ENCODE data around the gene GABBR2.
A peak's percentile ranks its signal among the peaks of the same experiment; 100 is the strongest.

The GABBR2 gene

GRCh38 chr9:98318834-98319478 lies 389.8 kb downstream of the GABBR2 start:
- peak; percentile 32 for DNase-seq (ENCODE audit: low spot score)

- no peak for DNase-seq (ENCODE audit: low spot score)
These were observed 390.5 kb downstream of the GABBR2 start for GRCh38 chr9:98318041-98318790.

GRCh38 chr9:98317134-98317857 lies 391.4 kb downstream of the GABBR2 start:
- DNase-seq (ENCODE audit: low spot score): no peak

- no peak for DNase-seq (ENCODE audit: low spot score)
These were observed 392.1 kb downstream of the GABBR2 start for GRCh38 chr9:98316445-98317133.

- peak; percentile 88 for DNase-seq (ENCODE audit: low spot score)
These were observed 393.1 kb downstream of the GABBR2 start for GRCh38 chr9:98315551-98316060.

- no peak for DNase-seq (ENCODE audit: low spot score)
These were observed 393.7 kb downstream of the GABBR2 start for GRCh38 chr9:98315067-98315453.

GRCh38 chr9:98314381-98315066 lies 394.2 kb downstream of the GABBR2 start:
- DNase-seq (ENCODE audit: low spot score): peak; percentile 22

- no peak for DNase-seq (ENCODE audit: low spot score)
These were observed 396.4 kb downstream of the GABBR2 start for GRCh38 chr9:98312365-98312764.

- no peak for DNase-seq (ENCODE audit: low spot score)
These were observed 397.2 kb downstream of the GABBR2 start for GRCh38 chr9:98311541-98311940.

- DNase-seq (ENCODE audit: low spot score): peak; percentile 25
These were observed 397.9 kb downstream of the GABBR2 start for GRCh38 chr9:98310752-98311392.

GRCh38 chr9:98306384-98307145 lies 402.2 kb downstream of the GABBR2 start:
- no peak for DNase-seq (ENCODE audit: low spot score)

- DNase-seq (ENCODE audit: low spot score): no peak
These were observed 404.4 kb downstream of the GABBR2 start for GRCh38 chr9:98304381-98304780.

GRCh38 chr9:98303633-98304125 lies 405.1 kb downstream of the GABBR2 start:
- DNase-seq (ENCODE audit: low spot score): no peak

- DNase-seq (ENCODE audit: low spot score): no peak
These were observed 405.6 kb downstream of the GABBR2 start for GRCh38 chr9:98302938-98303632.

- DNase-seq (ENCODE audit: low spot score): no peak
These were observed 406.6 kb downstream of the GABBR2 start for GRCh38 chr9:98302150-98302549.

GRCh38 chr9:98300611-98301010 lies 408.1 kb downstream of the GABBR2 start:
- no peak for DNase-seq (ENCODE audit: low spot score)

GRCh38 chr9:98298476-98298875 lies 410.3 kb downstream of the GABBR2 start:
- DNase-seq (ENCODE audit: low spot score): no peak

- no peak for DNase-seq (ENCODE audit: low spot score)
These were observed 412.9 kb downstream of the GABBR2 start for GRCh38 chr9:98295824-98296223.

GRCh38 chr9:98291820-98292219 lies 416.9 kb downstream of the GABBR2 start:
- DNase-seq (ENCODE audit: low spot score): no peak

GRCh38 chr9:98290411-98290810 lies 418.3 kb downstream of the GABBR2 start:
- DNase-seq (ENCODE audit: low spot score): no peak
